GM21619 (cell line): Measurements from ENCODE around the gene NF2.

ENCODE experiments used
- ATAC-seq: cut with Tn5 transposase; IDR thresholded peaks from one replicate; pipeline ENCODE4 v1.9.1; 2021; ENCODE audit not compliant: unreplicated experiment

The NF2 gene

DNA sequence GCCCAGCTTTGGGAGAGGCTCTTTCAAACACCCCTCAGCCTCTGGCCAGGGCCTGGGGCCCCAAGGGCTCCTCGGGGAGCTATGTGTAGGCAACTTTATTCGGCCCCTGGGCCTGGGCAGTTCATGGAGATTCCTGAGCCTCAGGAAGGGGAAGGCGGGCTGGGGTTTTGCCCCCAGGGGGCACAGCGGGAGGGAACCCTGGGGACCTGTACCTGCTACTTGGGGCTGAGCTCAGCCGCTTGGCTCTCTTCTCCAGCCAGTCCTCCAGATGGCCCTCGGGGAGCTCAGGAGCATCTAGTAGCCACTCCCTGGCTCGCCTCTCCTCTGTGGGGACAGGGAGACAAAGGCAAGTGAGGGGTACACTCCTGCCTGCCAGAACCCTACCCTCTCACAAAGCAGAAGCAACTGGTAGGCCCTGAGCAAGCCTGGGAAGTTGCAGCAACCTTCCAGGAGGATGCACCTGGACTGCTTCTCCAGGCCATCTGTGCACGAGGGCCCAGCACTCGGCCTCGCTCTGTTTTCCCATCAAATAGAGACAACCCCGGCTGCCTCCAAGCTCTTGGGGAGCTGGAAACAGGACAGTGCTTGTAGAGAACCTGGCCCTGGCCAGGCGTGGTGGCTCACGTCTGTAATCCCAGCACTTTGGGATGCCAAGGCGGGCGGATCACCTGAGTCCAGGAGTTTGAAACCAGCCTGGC lies 134.8 kb downstream of the NF2 start:
- no peak for ATAC-seq

DNA sequence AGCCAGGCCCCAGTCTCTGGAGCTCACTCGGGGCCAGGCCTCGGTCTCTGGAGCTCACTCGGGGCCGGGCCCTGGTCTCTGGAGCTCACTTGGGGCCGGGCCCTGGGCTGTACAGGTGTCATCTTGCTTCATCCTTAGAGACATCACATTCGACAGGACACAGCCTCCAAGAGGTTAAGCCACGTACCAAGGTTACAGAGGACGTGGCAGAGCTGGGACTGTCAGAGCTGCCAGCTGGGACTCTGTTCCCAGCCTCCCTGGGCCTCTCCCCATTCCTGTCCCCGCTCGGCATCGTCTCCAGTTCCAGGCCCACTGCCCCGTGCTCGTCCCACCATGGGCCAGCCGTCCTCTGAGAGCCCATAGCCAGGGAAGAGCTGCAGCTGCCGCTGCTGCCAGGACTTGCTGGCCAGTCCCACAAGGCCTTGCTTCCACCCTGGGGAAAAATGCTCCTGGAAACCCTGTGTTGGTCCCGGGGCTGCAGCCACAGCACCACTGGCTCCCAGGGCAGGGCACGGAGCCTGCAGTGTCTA lies 136.0 kb downstream of the NF2 start:
- no peak for ATAC-seq

DNA sequence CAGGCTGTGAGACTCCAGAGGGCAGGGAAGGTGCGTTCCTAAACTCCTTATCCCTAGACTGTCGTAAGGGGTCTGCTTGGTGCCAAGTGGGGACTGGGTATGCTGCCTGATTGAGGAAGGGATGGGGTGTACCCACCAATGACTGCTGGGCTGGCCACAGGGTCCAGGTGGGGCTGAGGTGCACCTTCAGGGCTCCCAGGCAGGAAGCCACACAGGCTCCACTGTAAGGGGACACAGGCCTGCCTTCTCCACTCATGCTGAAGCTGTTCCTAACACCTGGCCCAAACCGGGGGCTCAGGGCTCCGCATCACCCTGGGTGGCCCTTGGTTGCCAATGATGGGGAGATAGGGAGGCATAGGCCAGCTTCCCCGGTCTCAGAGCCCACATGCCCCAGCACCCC lies 136.8 kb downstream of the NF2 start:
- ATAC-seq, result no peak

DNA sequence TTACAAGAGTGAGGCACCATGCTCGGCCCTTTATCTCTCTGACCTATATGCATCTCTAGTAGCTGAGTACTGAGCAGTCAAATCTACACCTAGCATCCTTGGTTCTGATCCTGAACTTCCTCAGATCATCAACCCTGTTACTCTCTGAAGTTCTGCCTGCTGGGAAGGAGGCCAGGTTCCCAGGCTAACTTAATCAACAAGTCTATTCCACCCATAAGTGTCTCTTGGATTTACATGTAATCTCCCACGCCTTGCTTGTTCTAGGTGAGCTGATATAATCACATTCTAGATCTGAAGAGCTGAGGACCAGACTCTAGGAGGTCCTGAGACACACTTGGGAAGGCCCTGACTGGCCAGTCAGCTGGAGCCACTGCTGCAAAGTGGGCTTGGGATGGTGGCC lies 138.5 kb downstream of the NF2 start:
- ATAC-seq, result no peak

DNA sequence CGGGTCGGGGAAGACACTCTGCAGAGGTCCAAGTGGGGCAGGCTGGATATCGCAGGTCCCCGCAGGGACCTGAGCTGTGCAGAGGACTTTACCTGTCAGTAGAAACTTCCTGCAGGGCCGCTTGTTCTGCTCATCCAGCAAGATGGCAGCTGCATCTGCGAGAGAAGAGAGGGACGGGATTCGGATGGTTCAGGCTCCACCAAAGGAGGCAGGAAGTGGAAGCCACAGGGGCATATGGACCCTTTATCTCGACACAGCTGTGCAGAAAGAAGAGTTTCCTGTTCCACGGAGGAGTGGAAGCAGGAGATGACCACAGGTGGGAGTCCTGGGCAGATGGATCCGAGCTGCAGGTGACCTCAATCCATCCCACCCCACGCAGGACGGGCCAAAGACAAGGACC lies 138.9 kb downstream of the NF2 start:
- ATAC-seq, result no peak

DNA sequence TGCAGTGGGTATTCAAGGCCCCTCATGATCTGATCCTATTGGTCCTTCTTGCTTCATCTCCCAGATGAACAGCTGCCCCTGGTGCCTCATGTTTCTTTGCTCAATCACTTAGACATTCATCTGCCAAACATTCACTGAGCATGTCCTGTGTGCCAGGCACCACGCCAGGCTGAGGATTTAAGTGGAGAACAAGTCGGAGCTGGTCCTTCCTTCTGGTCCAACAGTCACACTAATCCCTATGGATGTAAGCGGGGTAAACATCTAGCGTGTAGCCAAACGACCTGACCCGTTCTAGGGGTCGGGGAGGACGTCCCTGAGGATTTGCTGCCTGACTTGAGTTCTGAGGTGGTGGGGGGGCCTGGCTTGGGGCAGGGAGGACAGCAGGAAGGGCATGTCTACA lies 141.5 kb downstream of the NF2 start:
- no peak for ATAC-seq

DNA sequence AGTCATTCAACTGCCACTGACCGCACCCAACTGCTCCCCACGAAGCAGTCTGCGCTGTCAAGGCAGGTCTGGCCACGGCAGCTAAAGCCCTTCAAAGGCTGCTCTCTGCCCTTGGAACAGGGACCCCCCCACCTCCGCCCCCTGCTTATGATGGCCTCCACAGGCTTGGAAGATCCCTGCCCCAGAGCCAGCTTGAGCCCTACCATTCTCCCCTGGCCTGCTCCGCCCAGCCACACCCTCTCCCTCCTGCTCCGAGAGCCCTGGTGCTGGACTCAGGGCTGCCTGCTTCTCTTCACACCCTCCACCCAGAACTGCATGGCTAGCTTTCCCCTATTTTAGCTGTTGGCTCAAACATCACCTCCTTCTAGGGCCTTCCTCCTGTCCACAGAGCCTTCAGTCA lies 144.4 kb downstream of the NF2 start:
- no peak for ATAC-seq
